Panc1 (cell line): Measurements from ENCODE around the gene KNCN.

ENCODE experiments used
- CTCF ChIP-seq: fragments of 450-650 bp; IDR thresholded peaks from 2 replicates; pipeline ENCODE4 v1.5.1; 2017; ENCODE audit warnings: mild to moderate bottlenecking
- POLR2AphosphoS5 ChIP-seq: IDR thresholded peaks from 2 replicates; pipeline ENCODE4 v1.6.1; 2012; ENCODE audit warnings: mild to moderate bottlenecking, low read depth, low read length, moderate library complexity
- TCF7L2 ChIP-seq: IDR thresholded peaks from 2 replicates; pipeline ENCODE4 v1.6.1; 2011; ENCODE audit warnings: mild to moderate bottlenecking, low read depth, low read length, inconsistent platforms

GRCh38 chr1:46580140-46580903 lies 28.9 kb upstream of the KNCN start:
- TF ChIP-seq CTCF (no peak), TCF7L2 (no peak), POLR2AphosphoS5 (no peak)
